ENCODE measurements around the gene EHD4.

Gene EHD4

DNA sequence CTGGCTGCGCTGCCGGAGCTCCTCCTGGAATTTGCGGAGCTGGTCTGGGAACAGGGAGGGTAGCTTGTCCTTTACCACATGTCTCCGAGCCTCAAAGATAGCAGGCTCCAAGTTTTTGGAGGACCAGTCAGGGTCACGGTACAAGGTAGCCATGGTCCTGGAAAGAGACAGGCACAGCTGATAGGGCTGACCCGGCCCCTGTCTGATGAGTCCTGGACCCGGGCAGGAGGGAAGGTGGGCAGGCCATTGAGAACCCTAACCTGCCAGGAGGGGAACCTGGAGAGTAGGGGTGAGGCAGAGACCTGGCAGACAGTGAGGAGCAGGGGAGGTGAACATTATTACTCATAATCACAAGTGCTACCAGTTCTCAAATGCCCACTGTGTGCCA is 20.4 kb upstream of the EHD4 start:
- Histone ChIP-seq H3K4me3 (ENCODE audit: low read depth, low read length) (no peak overlapping the region), H3K9me3 (ENCODE audit: control insufficient read depth, insufficient read depth, low read depth, low read length) (no peaks in the 10 kb centered on the region), H3K27ac (ENCODE audit: extremely low read depth, low read depth, low read length) (no peak overlapping the region), H3K36me3 (ENCODE audit: control insufficient read depth in 2 of 2, insufficient read depth in 1 of 2, low read length in 2 of 2) (no peaks in the 10 kb centered on the region), H3K4me1 (ENCODE audit: control insufficient read depth, insufficient read depth, low read length) (no peaks in the 10 kb centered on the region)
- TF ChIP-seq ZNF350 (tag by site-specific recombination; IDR thresholded peaks at IDR 0.05), result no peak
- TF ChIP-seq ZNF48 (tag by site-specific recombination; IDR thresholded peaks at IDR 0.05), result no peak
- no peak for TF ChIP-seq ZNF549 (tag by site-specific recombination; IDR thresholded peaks at IDR 0.05)
- TF ChIP-seq ZNF157 (tag by site-specific recombination; IDR thresholded peaks at IDR 0.05), result no peak
- TF ChIP-seq, protein P1, sequence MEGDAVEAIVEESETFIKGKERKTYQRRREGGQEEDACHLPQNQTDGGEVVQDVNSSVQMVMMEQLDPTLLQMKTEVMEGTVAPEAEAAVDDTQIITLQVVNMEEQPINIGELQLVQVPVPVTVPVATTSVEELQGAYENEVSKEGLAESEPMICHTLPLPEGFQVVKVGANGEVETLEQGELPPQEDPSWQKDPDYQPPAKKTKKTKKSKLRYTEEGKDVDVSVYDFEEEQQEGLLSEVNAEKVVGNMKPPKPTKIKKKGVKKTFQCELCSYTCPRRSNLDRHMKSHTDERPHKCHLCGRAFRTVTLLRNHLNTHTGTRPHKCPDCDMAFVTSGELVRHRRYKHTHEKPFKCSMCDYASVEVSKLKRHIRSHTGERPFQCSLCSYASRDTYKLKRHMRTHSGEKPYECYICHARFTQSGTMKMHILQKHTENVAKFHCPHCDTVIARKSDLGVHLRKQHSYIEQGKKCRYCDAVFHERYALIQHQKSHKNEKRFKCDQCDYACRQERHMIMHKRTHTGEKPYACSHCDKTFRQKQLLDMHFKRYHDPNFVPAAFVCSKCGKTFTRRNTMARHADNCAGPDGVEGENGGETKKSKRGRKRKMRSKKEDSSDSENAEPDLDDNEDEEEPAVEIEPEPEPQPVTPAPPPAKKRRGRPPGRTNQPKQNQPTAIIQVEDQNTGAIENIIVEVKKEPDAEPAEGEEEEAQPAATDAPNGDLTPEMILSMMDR (tag by site-specific recombination; IDR thresholded peaks at IDR 0.05), result no peak
- TF ChIP-seq, protein P2, sequence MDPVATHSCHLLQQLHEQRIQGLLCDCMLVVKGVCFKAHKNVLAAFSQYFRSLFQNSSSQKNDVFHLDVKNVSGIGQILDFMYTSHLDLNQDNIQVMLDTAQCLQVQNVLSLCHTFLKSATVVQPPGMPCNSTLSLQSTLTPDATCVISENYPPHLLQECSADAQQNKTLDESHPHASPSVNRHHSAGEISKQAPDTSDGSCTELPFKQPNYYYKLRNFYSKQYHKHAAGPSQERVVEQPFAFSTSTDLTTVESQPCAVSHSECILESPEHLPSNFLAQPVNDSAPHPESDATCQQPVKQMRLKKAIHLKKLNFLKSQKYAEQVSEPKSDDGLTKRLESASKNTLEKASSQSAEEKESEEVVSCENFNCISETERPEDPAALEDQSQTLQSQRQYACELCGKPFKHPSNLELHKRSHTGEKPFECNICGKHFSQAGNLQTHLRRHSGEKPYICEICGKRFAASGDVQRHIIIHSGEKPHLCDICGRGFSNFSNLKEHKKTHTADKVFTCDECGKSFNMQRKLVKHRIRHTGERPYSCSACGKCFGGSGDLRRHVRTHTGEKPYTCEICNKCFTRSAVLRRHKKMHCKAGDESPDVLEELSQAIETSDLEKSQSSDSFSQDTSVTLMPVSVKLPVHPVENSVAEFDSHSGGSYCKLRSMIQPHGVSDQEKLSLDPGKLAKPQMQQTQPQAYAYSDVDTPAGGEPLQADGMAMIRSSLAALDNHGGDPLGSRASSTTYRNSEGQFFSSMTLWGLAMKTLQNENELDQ (tag by site-specific recombination; IDR thresholded peaks at IDR 0.05; ENCODE audit: low read depth), result no peak
- no peak for TF ChIP-seq ZNF274 (IDR thresholded peaks at IDR 0.05; ENCODE audit: low read length)
- TF ChIP-seq ZNF274 (tag by site-specific recombination; IDR thresholded peaks at IDR 0.05; ENCODE audit: borderline replicate concordance), result no peak
- no peak for TF ChIP-seq ZNF692 (tag by site-specific recombination; IDR thresholded peaks at IDR 0.05)
- no peak for TF ChIP-seq FEZF1 (tag by site-specific recombination; IDR thresholded peaks at IDR 0.05)
- no peak for TF ChIP-seq ZBTB17 (tag by site-specific recombination; IDR thresholded peaks at IDR 0.05)
- no peak for TF ChIP-seq KLF9 (tag by site-specific recombination; IDR thresholded peaks at IDR 0.05; ENCODE audit: low read depth)
- no peak for TF ChIP-seq ZNF146 (tag by site-specific recombination; IDR thresholded peaks at IDR 0.05)
- no peak for TF ChIP-seq BCL6B (tag by site-specific recombination; IDR thresholded peaks at IDR 0.05)
- no peak for TF ChIP-seq ZNF138 (tag by site-specific recombination; IDR thresholded peaks at IDR 0.05; ENCODE audit: borderline replicate concordance)
- TF ChIP-seq ZNF654 (tag by site-specific recombination; IDR thresholded peaks at IDR 0.05; ENCODE audit: low read depth), result no peak
- TF ChIP-seq ZNF521 (tag by site-specific recombination; IDR thresholded peaks at IDR 0.05), result no peak
- TF ChIP-seq, protein P3, sequence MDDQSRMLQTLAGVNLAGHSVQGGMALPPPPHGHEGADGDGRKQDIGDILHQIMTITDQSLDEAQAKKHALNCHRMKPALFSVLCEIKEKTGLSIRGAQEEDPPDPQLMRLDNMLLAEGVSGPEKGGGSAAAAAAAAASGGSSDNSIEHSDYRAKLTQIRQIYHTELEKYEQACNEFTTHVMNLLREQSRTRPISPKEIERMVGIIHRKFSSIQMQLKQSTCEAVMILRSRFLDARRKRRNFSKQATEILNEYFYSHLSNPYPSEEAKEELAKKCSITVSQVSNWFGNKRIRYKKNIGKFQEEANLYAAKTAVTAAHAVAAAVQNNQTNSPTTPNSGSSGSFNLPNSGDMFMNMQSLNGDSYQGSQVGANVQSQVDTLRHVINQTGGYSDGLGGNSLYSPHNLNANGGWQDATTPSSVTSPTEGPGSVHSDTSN (CRISPR knock-in tag; IDR thresholded peaks at IDR 0.05), result no peak
- no peak for TF ChIP-seq ZSCAN23 (tag by site-specific recombination; IDR thresholded peaks at IDR 0.05)
- no peak for TF ChIP-seq ZNF10 (tag by site-specific recombination; IDR thresholded peaks at IDR 0.05)
- no peak for TF ChIP-seq ZNF747 (tag by site-specific recombination; IDR thresholded peaks at IDR 0.05)
- CTCF ChIA-PET, result interaction anchor here (1.5 to 5.3 kb wide), 3 partner anchors 64 to 91 kb away, joined by 4 to 35 read pairs (median 4); no protein-coding TSS in a partner anchor
- POLR2A ChIA-PET, result no interaction called here

All from HEK293 (cell line).